Upper lobe of right lung (tissue), 1 donor: ENCODE measurements around the gene CDH3. TPM values are rescaled to one million over a fixed set of nuclear protein-coding genes. Genes with fewer than 3 reads are reported as not detected.
A peak's percentile ranks its signal among the peaks of the same experiment; 100 is the strongest.
"Not testable (repeated sequence)": the region's sequence is repeated elsewhere in the genome, so short reads cannot be mapped to it uniquely, and the experiment has no call there.

Experiments used
- ATAC-seq: fragments of 200-7000 bp; cut with Tn5 transposase; one replicate; pipeline ENCODE4 v1.9.1; 2020; ENCODE audit warnings: mild to moderate bottlenecking, moderate library complexity
- DNase-seq: peaks from one replicate; pipeline ENCODE4 v3.0.0-alpha.2; 2020
- H3K27ac ChIP-seq: fragments of 200-600 bp; one replicate; pipeline ENCODE4 v1.8.0; 2022
- H3K27me3 ChIP-seq: fragments of 200-600 bp; one replicate; pipeline ENCODE4 v1.8.0; 2022; ENCODE audit warnings: mild to moderate bottlenecking
- H3K36me3 ChIP-seq: fragments of 200-600 bp; one replicate; pipeline ENCODE4 v1.8.0; 2022
- H3K4me1 ChIP-seq: fragments of 200-600 bp; one replicate; pipeline ENCODE4 v1.8.0; 2022
- H3K4me3 ChIP-seq: fragments of 200-600 bp; one replicate; pipeline ENCODE4 v1.8.0; 2022; ENCODE audit warnings: mild to moderate bottlenecking
- H3K9me3 ChIP-seq: fragments of 200-600 bp; one replicate; pipeline ENCODE4 v1.8.0; 2022
- CTCF ChIP-seq: fragments of 200-600 bp; IDR thresholded peaks from one replicate; pipeline ENCODE4 v1.8.0; 2022; ENCODE audit warnings: antibody characterized with exemption
- intact Hi-C: fragments of 100-400 bp; cut with DNase I; formaldehyde crosslinking; loops from one replicate; pipeline ENCODE4 v1.11.0; 2022
- total RNA-seq: library from RNA; stranded (reverse); fragmentation: NEBNext Ultra II Directional; extraction: Animal tissue kit (Norgen Biotek cat#: 25700); gene quantifications from one replicate; pipeline ENCODE4 v1.2.1, GENCODE V29; 2021
- donor health status: DM: no; HTN: yes; CAD: no; lungs with severe emphysema.

CDH3 gene
- total RNA-seq, 1 donor from 2014 or later: 9.6 TPM

DNA sequence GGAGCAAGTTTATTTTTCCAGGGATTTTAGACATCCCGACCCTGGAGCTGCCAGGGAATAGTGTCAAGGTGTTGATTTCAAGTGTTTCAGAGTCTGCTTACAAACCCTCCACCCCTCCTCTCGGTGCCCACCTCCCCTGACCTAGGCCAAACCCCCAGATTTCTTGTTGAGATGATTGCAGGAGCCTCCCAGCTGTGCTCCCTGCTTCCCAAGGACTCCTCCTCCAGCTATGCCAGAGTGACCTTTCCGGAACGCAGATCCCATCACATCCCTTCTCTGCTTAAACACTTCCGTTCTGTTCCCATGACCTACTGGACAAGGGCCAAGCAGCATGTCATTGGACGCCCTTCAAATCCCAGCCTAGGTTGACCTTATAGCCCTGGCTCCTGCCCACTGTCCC is 68.3 kb downstream of the CDH3 start:
- ATAC-seq (no peak), DNase-seq (no peak)
- no peak for TF ChIP-seq CTCF

DNA sequence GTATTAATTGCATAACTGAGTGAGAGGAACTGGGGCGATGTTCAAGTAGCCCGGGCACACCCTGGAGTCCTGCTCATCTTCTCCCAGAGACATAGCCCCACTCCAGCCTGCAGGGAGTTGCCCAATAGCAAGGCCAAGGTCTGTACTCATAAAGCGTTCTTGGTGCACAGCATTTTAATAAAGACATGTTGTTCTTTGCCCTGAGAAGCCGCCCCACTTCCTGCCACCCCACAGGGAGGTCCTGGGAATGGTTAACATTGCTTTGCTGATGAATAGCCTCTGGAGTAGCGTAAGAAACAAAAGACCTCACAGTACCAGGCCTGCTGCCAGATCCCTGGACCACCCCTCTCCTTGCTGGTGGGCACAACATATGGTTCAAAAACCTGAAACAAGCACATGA is 70.4 kb downstream of the CDH3 start:
- intact Hi-C loops: no loop called here
- TF ChIP-seq CTCF: no peak
- DNase-seq (no peak), ATAC-seq (peak; percentile 56)
- Histone ChIP-seq H3K9me3 (no peaks in the 10 kb centered on the region), H3K27me3 (peaks cover 1% of the 10 kb centered on the region), H3K4me3 (no peak overlapping the region), H3K4me1 (no peaks in the 10 kb centered on the region), H3K27ac (no peak overlapping the region), H3K36me3 (no peaks in the 10 kb centered on the region)

More for the DNA sequence above, 68.3 kb downstream of the CDH3 start:
- Histone ChIP-seq H3K27me3 (peaks cover 7% of the 10 kb centered on the region), H3K27ac (no peak overlapping the region), H3K4me1 (no peaks in the 10 kb centered on the region), H3K9me3 (no peaks in the 10 kb centered on the region), H3K4me3 (no peak overlapping the region), H3K36me3 (no peaks in the 10 kb centered on the region)
- intact Hi-C loops: no loop called here

GRCh38 chr16:68716516-68716915 is 71.4 kb downstream of the CDH3 start:
- ATAC-seq, H3K27ac ChIP-seq, intact Hi-C loops, H3K27me3 ChIP-seq, H3K4me1 ChIP-seq, DNase-seq, H3K9me3 ChIP-seq, H3K36me3 ChIP-seq, H3K4me3 ChIP-seq: not testable (repeated sequence)

GRCh38 chr16:68717684-68718083 is 72.6 kb downstream of the CDH3 start:
- DNase-seq: no peak
- no peaks in the 10 kb centered on the region for H3K9me3 ChIP-seq
- intact Hi-C loops: no loop called here
- H3K27me3 ChIP-seq: no peaks in the 10 kb centered on the region
- H3K27ac ChIP-seq: no peak overlapping the region
- no peak overlapping the region for H3K4me3 ChIP-seq
- no peak for TF ChIP-seq CTCF
- no peaks in the 10 kb centered on the region for H3K36me3 ChIP-seq
- no peak for ATAC-seq
- no peaks in the 10 kb centered on the region for H3K4me1 ChIP-seq

DNA sequence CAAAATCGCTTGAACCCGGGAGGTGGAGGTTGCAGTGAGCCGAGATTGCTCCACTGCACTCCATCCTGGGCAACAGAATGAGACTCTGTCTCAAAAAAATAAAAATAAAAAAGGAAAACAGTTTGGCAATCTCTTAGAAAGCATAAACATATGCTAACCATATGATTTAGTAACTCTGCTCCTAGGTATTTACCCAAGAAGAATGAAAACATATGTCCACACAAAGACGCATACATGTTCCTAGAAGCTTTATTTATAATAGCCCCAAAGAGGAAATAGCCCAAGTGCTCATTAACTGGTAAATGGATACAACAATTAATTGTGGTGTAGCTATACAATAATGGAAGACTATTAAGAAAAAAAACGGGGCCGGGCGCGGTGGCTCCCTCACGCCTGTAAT is 73.5 kb downstream of the CDH3 start:
- no peak for ATAC-seq
- Histone ChIP-seq H3K36me3 (no peaks in the 10 kb centered on the region), H3K4me1 (no peaks in the 10 kb centered on the region), H3K9me3 (no peaks in the 10 kb centered on the region), H3K27me3 (no peaks in the 10 kb centered on the region), H3K27ac (no peak overlapping the region), H3K4me3 (no peak overlapping the region)
- no peak for TF ChIP-seq CTCF
- no peak for DNase-seq
- intact Hi-C loops: no loop called here

DNA sequence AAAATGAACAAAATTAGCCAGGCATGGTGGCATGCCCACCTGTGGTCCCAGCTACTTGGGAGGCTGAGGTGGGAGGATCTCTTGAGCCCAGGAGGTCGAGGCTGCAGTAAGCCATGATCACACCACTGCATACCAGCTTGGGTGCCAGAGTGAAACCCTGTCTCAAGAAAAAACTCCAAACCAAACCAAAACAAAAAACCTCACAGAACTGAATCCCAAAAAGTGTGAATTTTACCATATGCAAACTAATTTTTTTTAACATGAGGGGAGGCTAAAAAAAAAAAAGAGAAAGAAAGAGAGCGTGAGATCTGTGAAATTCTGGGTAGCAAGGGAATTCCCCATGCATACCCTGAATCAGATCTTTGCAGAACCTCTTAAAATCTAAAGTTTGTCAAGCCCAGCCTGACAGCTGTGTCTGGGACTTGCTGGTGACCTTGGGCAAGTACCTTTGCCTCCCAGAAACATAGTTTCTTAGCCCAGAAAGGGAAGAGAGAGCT is 74.9 kb downstream of the CDH3 start:
- intact Hi-C loops: no loop called here
- H3K9me3 ChIP-seq: no peaks in the 10 kb centered on the region
- no peak for ATAC-seq

More for the DNA sequence above, 74.9 kb downstream of the CDH3 start:
- Histone ChIP-seq H3K4me3 (no peak overlapping the region), H3K4me1 (no peaks in the 10 kb centered on the region), H3K36me3 (no peaks in the 10 kb centered on the region), H3K27ac (no peak overlapping the region), H3K27me3 (no peaks in the 10 kb centered on the region)
- no peak for TF ChIP-seq CTCF
- no peak for DNase-seq
